Measurements from ENCODE around the gene ZFHX3.
"Not testable (repeated sequence)": the region's sequence is repeated elsewhere in the genome, so short reads cannot be mapped to it uniquely, and the experiment has no call there.

The ZFHX3 gene

DNA sequence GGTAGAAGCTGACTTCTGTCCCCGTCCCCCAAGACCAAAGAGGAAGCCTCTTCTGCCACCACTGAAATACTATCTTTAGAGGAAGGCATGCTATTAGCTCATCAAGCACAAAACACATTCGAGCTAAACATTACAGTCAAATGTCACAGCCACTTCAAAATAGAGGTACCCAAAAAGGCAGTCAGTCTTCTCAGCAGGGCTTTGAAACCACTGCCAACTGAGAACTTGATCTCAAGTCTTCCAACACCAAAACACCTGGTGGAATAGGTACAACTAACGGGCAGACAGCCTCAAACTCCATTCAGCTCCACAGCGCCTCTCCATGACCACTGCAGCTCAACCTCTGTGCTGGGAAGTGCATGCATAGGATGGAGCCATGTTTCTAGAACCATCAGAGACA lies 36.0 kb downstream of the ZFHX3 start:
- ChIA-PET CTCF (interaction anchor here (1.0 to 1.8 kb wide), 5 partner anchors 9 to 194 kb away, joined by 3 to 9 read pairs (median 3); no protein-coding TSS in a partner anchor), POLR2A (no interaction called here)
- no peak for DNase-seq (ENCODE audit: extremely low spot score)
- TF ChIP-seq CTBP1 (IDR thresholded peaks at IDR 0.05; ENCODE audit: borderline replicate concordance): no peak
- TF ChIP-seq SUZ12 (IDR thresholded peaks at IDR 0.05): no peak
- TF ChIP-seq ELF4 (IDR thresholded peaks at IDR 0.05): no peak
- no peak for TF ChIP-seq FOXA1 (IDR thresholded peaks at IDR 0.05)
- no peak for TF ChIP-seq FOXK2 (IDR thresholded peaks at IDR 0.05)
- TF ChIP-seq TARDBP (IDR thresholded peaks at IDR 0.05): no peak
- TF ChIP-seq L3MBTL2 (conservative IDR thresholded peaks at IDR 0.05): no peak
- no peak for TF ChIP-seq LEF1 (IDR thresholded peaks at IDR 0.05; ENCODE audit: borderline replicate concordance)
- TF ChIP-seq FOXM1 (IDR thresholded peaks at IDR 0.05; ENCODE audit: borderline replicate concordance): no peak

DNA sequence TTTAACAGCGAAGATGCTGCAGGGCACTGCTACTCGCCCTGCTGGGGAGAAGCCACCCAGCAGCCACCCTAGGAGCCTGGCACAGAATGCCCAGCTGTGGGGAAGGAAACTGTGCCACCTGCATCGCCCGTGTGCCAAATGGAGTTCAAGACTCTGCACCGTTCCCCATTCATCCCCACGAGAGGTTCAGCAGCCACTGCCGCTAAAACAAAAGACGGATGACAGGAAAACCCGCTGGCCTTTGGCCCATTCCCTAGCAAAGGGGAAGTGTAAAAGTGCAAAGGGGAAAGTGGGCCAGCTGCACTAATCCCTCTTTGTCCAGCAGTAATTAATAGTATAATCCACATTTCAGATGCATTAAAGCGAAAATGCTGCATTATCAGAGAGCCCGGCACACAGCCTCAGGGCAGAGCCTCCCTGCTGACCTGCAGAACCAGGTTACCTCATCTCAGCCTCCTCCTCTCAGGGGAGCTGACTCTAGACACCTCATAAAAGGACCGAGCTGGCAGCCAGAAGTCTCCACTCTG lies 37.7 kb downstream of the ZFHX3 start:
- ChIA-PET POLR2A (no interaction called here), CTCF (no interaction called here)
- DNase-seq (ENCODE audit: extremely low spot score): no peak
- no peak for TF ChIP-seq ZNF384 (IDR thresholded peaks at IDR 0.05)
- TF ChIP-seq, protein P1, sequence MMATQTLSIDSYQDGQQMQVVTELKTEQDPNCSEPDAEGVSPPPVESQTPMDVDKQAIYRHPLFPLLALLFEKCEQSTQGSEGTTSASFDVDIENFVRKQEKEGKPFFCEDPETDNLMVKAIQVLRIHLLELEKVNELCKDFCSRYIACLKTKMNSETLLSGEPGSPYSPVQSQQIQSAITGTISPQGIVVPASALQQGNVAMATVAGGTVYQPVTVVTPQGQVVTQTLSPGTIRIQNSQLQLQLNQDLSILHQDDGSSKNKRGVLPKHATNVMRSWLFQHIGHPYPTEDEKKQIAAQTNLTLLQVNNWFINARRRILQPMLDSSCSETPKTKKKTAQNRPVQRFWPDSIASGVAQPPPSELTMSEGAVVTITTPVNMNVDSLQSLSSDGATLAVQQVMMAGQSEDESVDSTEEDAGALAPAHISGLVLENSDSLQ (IDR thresholded peaks at IDR 0.05): no peak
- TF ChIP-seq LEF1 (IDR thresholded peaks at IDR 0.05; ENCODE audit: borderline replicate concordance): no peak
- no peak for TF ChIP-seq ELF4 (IDR thresholded peaks at IDR 0.05)
- no peak for TF ChIP-seq TARDBP (IDR thresholded peaks at IDR 0.05)
- no peak for TF ChIP-seq BHLHE40 (IDR thresholded peaks at IDR 0.05; ENCODE audit: borderline replicate concordance)
- TF ChIP-seq ARNT (IDR thresholded peaks at IDR 0.05): no peak
- no peak for TF ChIP-seq CTBP1 (IDR thresholded peaks at IDR 0.05; ENCODE audit: borderline replicate concordance)
- TF ChIP-seq SUZ12 (IDR thresholded peaks at IDR 0.05): no peak
- TF ChIP-seq FOXK2 (IDR thresholded peaks at IDR 0.05): no peak
- TF ChIP-seq FOXM1 (IDR thresholded peaks at IDR 0.05; ENCODE audit: borderline replicate concordance): no peak
- no peak for TF ChIP-seq SP1 (IDR thresholded peaks at IDR 0.05)
- TF ChIP-seq FOXA1 (IDR thresholded peaks at IDR 0.05): no peak
- TF ChIP-seq NFRKB (IDR thresholded peaks at IDR 0.05): no peak
- TF ChIP-seq HDGF (IDR thresholded peaks at IDR 0.05; ENCODE audit: borderline replicate concordance): no peak

DNA sequence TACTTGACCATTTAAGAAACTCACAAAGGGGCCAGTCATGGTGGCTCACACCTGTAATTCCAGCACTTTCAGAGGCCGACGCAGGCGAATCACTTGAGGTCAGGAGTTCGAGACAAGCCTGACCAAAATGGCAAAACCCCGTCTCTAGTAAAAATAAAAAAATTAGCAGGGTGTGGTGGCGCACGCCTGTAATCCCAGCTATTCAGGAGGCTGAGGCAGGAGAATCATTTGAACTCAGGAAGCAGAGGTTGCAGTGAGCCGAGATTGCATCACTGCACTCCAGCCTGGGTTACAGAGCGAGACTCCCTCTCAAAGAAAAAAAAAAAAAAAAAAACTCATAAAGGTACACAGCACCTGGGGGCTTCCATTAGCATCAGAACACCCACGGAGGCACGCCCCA lies 38.2 kb downstream of the ZFHX3 start:
- DNase-seq (ENCODE audit: extremely low spot score); POLR2A ChIA-PET; CTCF ChIA-PET: not testable (repeated sequence)

DNA sequence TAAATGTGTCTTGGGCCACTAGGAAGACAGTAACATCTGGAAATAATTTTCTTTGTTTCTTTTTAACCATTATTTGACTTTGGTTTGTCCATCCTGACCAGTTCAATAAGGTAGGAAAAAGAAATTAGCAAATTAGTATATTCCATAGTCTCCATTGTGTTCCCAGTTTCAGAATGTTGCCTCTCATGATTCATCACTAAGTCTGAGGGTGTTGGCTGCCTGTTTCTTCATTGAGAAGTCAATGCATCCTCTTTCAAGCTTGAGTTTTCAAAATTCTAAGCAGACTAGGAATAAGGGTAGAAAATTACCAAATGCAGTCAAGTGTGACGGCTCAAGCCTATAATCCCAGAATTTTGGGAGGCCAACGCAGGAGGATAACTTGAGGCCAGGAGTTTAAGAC lies 41.9 kb downstream of the ZFHX3 start:
- CTCF ChIA-PET: no interaction called here
- no peak for DNase-seq (ENCODE audit: extremely low spot score)
- POLR2A ChIA-PET: no interaction called here
- TF ChIP-seq TARDBP (IDR thresholded peaks at IDR 0.05) (no peak), CTBP1 (IDR thresholded peaks at IDR 0.05; ENCODE audit: borderline replicate concordance) (no peak), SP1 (IDR thresholded peaks at IDR 0.05) (no peak), ARNT (IDR thresholded peaks at IDR 0.05) (no peak), FOXK2 (IDR thresholded peaks at IDR 0.05) (no peak), HDGF (IDR thresholded peaks at IDR 0.05; ENCODE audit: borderline replicate concordance) (no peak), LEF1 (IDR thresholded peaks at IDR 0.05; ENCODE audit: borderline replicate concordance) (no peak)

DNA sequence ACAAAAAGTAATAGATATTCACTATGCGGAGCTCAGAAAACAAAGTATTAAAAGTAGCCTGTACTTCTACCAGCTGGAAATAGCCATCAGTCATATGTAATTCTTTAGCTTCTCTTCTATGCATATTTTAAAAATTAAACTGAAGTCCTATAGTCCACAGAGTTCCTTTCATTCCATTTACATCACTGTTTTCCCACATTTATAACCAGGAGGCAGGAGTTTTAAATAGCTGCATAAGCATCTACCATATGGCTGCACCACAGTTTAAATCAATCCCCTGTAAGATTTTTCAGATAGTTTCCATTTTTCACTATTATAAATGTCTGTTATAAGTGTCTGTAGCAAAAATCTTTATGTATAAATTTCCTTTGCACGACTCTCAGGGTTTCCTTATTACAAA lies 45.1 kb downstream of the ZFHX3 start:
- TF ChIP-seq TARDBP (IDR thresholded peaks at IDR 0.05) (no peak), HDGF (IDR thresholded peaks at IDR 0.05; ENCODE audit: borderline replicate concordance) (no peak), ELF4 (IDR thresholded peaks at IDR 0.05) (no peak), SUZ12 (IDR thresholded peaks at IDR 0.05) (no peak), L3MBTL2 (conservative IDR thresholded peaks at IDR 0.05) (no peak), ARNT (IDR thresholded peaks at IDR 0.05) (no peak), ZNF384 (IDR thresholded peaks at IDR 0.05) (no peak), FOXK2 (IDR thresholded peaks at IDR 0.05) (no peak), BHLHE40 (IDR thresholded peaks at IDR 0.05; ENCODE audit: borderline replicate concordance) (no peak)
- CTCF ChIA-PET: interaction anchor here (1.0 kb wide), 1 partner anchor 7 kb away, joined by 4 read pairs; no protein-coding TSS in a partner anchor
- no peak for DNase-seq (ENCODE audit: extremely low spot score)
- POLR2A ChIA-PET: no interaction called here

DNA sequence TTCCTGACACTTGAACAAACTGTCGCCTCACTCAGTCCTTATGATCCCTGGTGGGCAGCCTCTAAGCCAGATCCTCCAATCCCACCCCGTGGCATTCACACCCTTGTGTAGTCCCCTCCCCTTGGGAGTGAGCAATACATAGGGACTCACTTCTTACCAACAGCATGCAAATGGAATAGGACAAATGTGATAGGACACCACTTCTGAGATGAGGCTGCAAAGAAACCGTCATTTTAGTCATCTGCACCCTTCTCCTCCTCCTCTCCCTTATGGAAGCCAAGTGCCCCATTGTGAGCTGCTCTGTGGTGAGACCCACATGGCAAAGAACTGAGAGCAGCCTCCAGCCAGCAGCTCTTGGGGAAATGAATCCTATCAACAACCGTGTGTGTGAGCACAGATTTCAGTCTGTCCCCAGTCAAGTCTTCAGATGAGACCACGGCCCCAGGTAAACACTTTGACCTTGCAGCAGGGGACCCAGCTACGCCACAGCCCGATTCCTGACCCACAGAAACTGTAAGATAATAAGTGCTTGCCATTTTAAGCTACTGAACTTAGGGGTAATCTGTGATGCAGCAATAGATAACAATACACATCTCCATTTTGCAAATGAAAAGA lies 46.9 kb downstream of the ZFHX3 start:
- POLR2A ChIA-PET: no interaction called here
- TF ChIP-seq SUZ12 (IDR thresholded peaks at IDR 0.05) (no peak), L3MBTL2 (conservative IDR thresholded peaks at IDR 0.05) (no peak), NFRKB (IDR thresholded peaks at IDR 0.05) (no peak), BHLHE40 (IDR thresholded peaks at IDR 0.05; ENCODE audit: borderline replicate concordance) (no peak), LEF1 (IDR thresholded peaks at IDR 0.05; ENCODE audit: borderline replicate concordance) (no peak), FOXM1 (IDR thresholded peaks at IDR 0.05; ENCODE audit: borderline replicate concordance) (no peak), HDGF (IDR thresholded peaks at IDR 0.05; ENCODE audit: borderline replicate concordance) (no peak), TARDBP (IDR thresholded peaks at IDR 0.05) (no peak), FOXA1 (IDR thresholded peaks at IDR 0.05) (no peak), SP1 (IDR thresholded peaks at IDR 0.05) (no peak), ARNT (IDR thresholded peaks at IDR 0.05) (no peak), ELF4 (IDR thresholded peaks at IDR 0.05) (no peak), ZNF384 (IDR thresholded peaks at IDR 0.05) (no peak), FOXK2 (IDR thresholded peaks at IDR 0.05) (no peak), CTBP1 (IDR thresholded peaks at IDR 0.05; ENCODE audit: borderline replicate concordance) (no peak)
- TF ChIP-seq, protein P1 (IDR thresholded peaks at IDR 0.05): no peak
- DNase-seq (ENCODE audit: extremely low spot score): no peak
- CTCF ChIA-PET: no interaction called here
